ENCODE results near the gene DNAJC1. TPM values are rescaled to one million over a fixed set of nuclear protein-coding genes. Genes with fewer than 3 reads are reported as not detected.

DNAJC1 gene
- total and polyA plus RNA-seq, 2 donors (not counting 3 experiments of a cell fraction or from before 2014, with no cell fraction given), result 11.2 to 19.7 TPM

- FAIRE-seq (no peak), DNase-seq (ENCODE audit: low read depth, low spot score) (no peak)
- no peaks in the 10 kb centered on the region for H3K9me1 ChIP-seq (replicated peaks; ENCODE audit: control insufficient read depth, extremely low read depth, insufficient read depth, low read length)
- H3K4me2 ChIP-seq (ENCODE audit: insufficient read depth, low read length), result no peak overlapping the region
- peaks cover 6% of the 10 kb centered on the region for H3K4me1 ChIP-seq (ENCODE audit: control insufficient read depth, extremely low read depth, insufficient read depth, low read length)
- H3K9ac ChIP-seq (replicated peaks; ENCODE audit: extremely low read depth, insufficient read depth, low read length), result no peak overlapping the region
- peaks cover 34% of the 10 kb centered on the region for H3K79me2 ChIP-seq (ENCODE audit: control insufficient read depth, insufficient read depth, low read length)
- no TSS peak for BruUV-seq (replicated peaks)
- ChIA-PET CTCF (interaction anchor here (1.2 to 1.6 kb wide), 4 partner anchors 13 to 32 kb away, joined by 3 to 6 read pairs (median 5); no protein-coding TSS in a partner anchor), POLR2A (no interaction called here)
- no peaks in the 10 kb centered on the region for H3K27me3 ChIP-seq (ENCODE audit: control insufficient read depth in 2 of 2, insufficient read depth in 2 of 2, low read length in 2 of 2)
- no peak overlapping the region for H2AFZ ChIP-seq (ENCODE audit: low read depth, low read length)
- dilution Hi-C loops (cut with MboI; ENCODE audit: extremely low pct_ligation_motif_present, low sequenced_read_pairs), result no loop called here
- no peak overlapping the region for H3K27ac ChIP-seq (ENCODE audit: insufficient read depth, low read depth, low read length)
- H4K20me1 ChIP-seq (replicated peaks; ENCODE audit: control insufficient read depth, extremely low read depth, insufficient read depth, low read length), result peaks cover 4% of the 10 kb centered on the region
- no peaks in the 10 kb centered on the region for H3K36me3 ChIP-seq (ENCODE audit: control insufficient read depth in 2 of 2, extremely low read depth in 1 of 2, insufficient read depth in 2 of 2, low read length in 2 of 2)
- TF ChIP-seq POLR2AphosphoS5 (IDR thresholded peaks at IDR 0.05; ENCODE audit: insufficient read depth, low read depth, low read length), result no peak
- TF ChIP-seq GATA2 (IDR thresholded peaks at IDR 0.05; ENCODE audit: insufficient read depth, insufficient read length, low read depth, low read length), result no peak
- no peak for TF ChIP-seq EZH2 (IDR thresholded peaks at IDR 0.05; ENCODE audit: borderline replicate concordance, low read depth, low read length, severe bottlenecking)
- TF ChIP-seq MYC (IDR thresholded peaks at IDR 0.05; ENCODE audit: low read depth, low read length), result no peak
- no peak for TF ChIP-seq JUN (IDR thresholded peaks at IDR 0.05; ENCODE audit: borderline replicate concordance, insufficient read depth, insufficient read length, low read depth)
- TF ChIP-seq CTCF (IDR thresholded peaks at IDR 0.05; ENCODE audit: extremely low read depth in 1 of 2, insufficient read depth in 1 of 2, low read depth in 1 of 2, low read length in 2 of 2), result no peak
- no peak for TF ChIP-seq MAX (IDR thresholded peaks at IDR 0.05; ENCODE audit: insufficient read depth, insufficient read length)
- no peak for TF ChIP-seq POLR2A (IDR thresholded peaks at IDR 0.05; ENCODE audit: low read depth, low read length)
- no peak for TF ChIP-seq FOS (IDR thresholded peaks at IDR 0.05; ENCODE audit: borderline replicate concordance, insufficient read depth, low read length)
- no peaks in the 10 kb centered on the region for H3K9me3 ChIP-seq (replicated peaks; ENCODE audit: control insufficient read depth, insufficient read depth, low read length)
- intact Hi-C loops (cut with micrococcal nuclease), result no loop called here
- H3K4me3 ChIP-seq (replicated peaks in 1 of 3; ENCODE audit: insufficient read depth in 1 of 3, low read depth in 1 of 3, low read length in 3 of 3), result no peak overlapping the region
These were observed 296.0 kb downstream of the DNAJC1 start for GRCh38 chr10:21707498-21707897.

Small RNA genes within 50 kb of the gene (small RNA-seq; reads per million reads assigned to genes)
- gene RN7SKP219 (ENCODE audit: insufficient read depth, insufficient read length, low read depth, low replicate concordance) (not detected), gene RN7SKP37 (ENCODE audit: insufficient read depth, insufficient read length, low read depth, low replicate concordance) (not detected)

Other genes starting within 250 kb of the DNAJC1 start
- not detected in 2 replicates for gene EBLN1, start 214.3 kb upstream of the DNAJC1 start, total RNA-seq
- gene EBLN1, start 214.3 kb upstream of the DNAJC1 start, polyA plus RNA-seq, result not detected in 2 replicates

Measured in endothelial cell of umbilical vein (primary cell).